DND-41 (cell line): ENCODE results near the gene EPOP.

Source experiments
- EZH2 ChIP-seq: IDR thresholded peaks from 3 replicates; pipeline ENCODE4 v1.6.1; 2012; ENCODE audit warnings: borderline replicate concordance, low read depth, mild to moderate bottlenecking, moderate library complexity, low read length, inconsistent platforms; ENCODE audit not compliant: severe bottlenecking
- TF ChIP-seq, protein P1 (sequence below): IDR thresholded peaks from 2 replicates; pipeline ENCODE4 v1.5.1; 2012; ENCODE audit warnings: borderline replicate concordance, low read length, moderate library complexity, mild to moderate bottlenecking; ENCODE audit not compliant: poor library complexity, severe bottlenecking; ENCODE audit errors: extremely low read depth

DNA sequence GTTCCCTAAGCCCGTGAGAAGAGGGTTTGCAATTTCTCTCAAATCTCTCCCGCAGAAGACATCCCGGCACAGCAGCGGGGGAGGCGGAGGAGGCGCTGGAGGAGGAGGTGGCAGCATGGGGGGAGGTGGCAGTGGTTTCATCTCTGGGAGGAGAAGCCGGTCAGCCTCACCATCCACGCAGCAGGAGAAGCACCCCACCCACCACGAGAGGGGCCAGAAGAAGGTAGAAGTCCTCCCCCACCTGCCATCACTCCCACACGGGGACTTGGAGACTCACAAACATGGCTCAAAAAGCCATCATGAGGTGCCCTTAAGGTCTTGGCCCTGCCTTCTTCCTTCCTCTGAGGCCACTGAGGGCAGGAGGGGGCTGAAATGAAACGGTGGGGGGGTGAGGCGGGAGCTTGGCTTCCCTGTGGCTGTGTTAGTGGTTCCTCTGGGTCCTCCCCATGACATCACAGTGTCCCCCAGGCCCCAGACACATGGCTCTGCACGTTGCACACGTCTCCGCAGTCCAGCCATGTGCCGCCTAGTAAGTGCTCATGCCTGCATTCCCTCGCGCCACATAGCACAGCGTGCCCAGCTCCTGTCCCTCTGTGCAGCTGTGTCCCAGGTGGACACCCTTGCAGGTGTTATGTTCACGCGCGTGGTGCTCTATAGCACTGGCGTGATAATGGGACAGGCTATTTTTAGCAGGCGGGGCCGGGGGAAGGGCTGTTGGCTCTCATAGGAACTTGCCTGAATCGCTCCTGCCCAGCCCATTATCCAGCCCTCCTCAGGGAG lies 37.2 kb upstream of the EPOP start:
- TF ChIP-seq EZH2, result no peak
- TF ChIP-seq, protein P1, sequence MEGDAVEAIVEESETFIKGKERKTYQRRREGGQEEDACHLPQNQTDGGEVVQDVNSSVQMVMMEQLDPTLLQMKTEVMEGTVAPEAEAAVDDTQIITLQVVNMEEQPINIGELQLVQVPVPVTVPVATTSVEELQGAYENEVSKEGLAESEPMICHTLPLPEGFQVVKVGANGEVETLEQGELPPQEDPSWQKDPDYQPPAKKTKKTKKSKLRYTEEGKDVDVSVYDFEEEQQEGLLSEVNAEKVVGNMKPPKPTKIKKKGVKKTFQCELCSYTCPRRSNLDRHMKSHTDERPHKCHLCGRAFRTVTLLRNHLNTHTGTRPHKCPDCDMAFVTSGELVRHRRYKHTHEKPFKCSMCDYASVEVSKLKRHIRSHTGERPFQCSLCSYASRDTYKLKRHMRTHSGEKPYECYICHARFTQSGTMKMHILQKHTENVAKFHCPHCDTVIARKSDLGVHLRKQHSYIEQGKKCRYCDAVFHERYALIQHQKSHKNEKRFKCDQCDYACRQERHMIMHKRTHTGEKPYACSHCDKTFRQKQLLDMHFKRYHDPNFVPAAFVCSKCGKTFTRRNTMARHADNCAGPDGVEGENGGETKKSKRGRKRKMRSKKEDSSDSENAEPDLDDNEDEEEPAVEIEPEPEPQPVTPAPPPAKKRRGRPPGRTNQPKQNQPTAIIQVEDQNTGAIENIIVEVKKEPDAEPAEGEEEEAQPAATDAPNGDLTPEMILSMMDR, result no peak
